ENCODE results near the gene VSIG8. TPM values are rescaled to one million over a fixed set of nuclear protein-coding genes. Genes with fewer than 3 reads are reported as not detected.
A peak's percentile ranks its signal among the peaks of the same experiment; 100 is the strongest.

VSIG8 gene
- total RNA-seq, 1 donor from 2014 or later = not detected

DNA sequence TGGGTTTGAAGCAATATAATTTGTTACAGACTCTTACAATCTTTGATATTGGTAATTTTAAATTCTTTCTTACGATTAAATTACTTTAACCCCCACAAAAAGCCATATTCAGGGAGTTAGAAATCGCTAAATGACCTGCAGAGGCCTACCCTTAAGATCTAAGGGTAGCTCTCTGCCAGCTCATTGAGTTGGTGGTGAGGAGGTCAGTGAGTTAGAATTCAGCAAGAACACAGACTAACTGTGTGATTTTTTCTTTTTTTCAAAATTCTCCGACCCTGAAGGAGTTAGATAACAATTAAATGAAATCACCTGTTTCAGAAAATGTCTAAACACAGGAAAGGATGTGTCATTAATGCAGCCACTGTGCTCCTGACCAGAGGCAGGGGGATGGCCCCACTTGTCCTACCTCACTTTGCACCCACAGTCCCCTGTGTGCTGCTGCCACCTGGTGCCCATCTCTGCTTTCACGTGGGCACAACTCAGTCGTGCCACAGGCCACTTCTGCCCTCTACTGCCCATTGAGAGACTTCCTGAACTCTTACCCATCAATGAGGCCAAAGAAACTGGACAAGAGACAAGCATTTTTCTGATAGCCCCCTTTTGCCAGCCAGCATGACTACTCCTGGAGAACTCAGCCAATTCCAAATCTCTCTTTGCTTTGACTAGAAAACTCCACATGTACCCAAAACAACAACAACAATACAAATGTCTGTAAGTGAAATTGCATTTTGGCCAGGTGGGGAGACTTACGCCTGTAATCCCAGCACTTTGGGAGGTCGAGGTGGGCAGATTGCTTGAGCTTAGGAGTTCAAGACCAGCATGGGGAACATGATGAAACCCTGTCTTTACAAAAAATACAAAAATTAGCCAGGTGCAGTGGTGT is 29.1 kb upstream of the VSIG8 start:
- no peaks in the 10 kb centered on the region for H3K9me3 Mint-ChIP-seq
- no peaks in the 10 kb centered on the region for H3K27me3 Mint-ChIP-seq

DNA sequence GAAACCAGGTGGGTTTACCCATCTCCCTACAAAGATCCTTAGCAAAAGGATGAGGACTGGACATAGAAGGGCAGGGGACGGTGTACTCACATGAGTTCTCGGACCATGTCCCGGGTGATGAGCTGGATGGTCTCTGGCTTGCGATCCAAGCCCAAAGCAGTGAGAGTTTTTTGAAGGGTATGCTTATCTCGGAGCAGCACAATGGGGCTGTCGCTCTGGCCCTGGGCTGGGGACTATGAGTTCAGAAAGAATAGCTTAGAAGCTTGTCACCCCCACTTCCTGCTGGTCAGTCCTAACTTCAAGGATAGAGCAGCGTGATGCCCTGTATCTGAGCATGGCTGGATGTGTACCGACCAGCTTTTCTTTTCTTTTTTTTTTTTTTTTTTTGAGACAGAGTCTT is 27.9 kb upstream of the VSIG8 start:
- H3K27ac Mint-ChIP-seq = peak overlapping the region; percentile 75
- no peak for ATAC-seq (ENCODE audit: low read depth)
- CTCF ChIA-PET = interaction anchor here (0.9 to 9.1 kb wide), 14 partner anchors 10 to 678 kb away, joined by 3 to 176 read pairs (median 6); partner anchors contain the start of genes DUSP23, FCRL6, IGSF9 and TAGLN2

More for the DNA sequence above, 29.1 kb upstream of the VSIG8 start:
- ChIA-PET CTCF (interaction anchor here (0.6 to 9.1 kb wide), 17 partner anchors 10 to 758 kb away, joined by 3 to 176 read pairs (median 5); partner anchors contain the start of genes DUSP23, FCRL6, IGSF9 and TAGLN2), POLR2A (interaction anchor here (0.7 to 1.6 kb wide), 2 partner anchors 21 to 32 kb away, joined by 3 to 12 read pairs; no protein-coding TSS in a partner anchor)
- DNase-seq (peak; percentile 54), ATAC-seq (ENCODE audit: low read depth) (peak; percentile 75)
- H3K27ac Mint-ChIP-seq = peak overlapping the region; percentile 43
- H3K4me1 Mint-ChIP-seq = peaks cover 24% of the 10 kb centered on the region
- intact Hi-C loops (cut with micrococcal nuclease) = loop anchor here (1.0 to 5.0 kb wide), 9 partner anchors 34 to 730 kb away; partner anchors contain the start of genes DUSP23 and TAGLN2
- TF ChIP-seq, protein P1, sequence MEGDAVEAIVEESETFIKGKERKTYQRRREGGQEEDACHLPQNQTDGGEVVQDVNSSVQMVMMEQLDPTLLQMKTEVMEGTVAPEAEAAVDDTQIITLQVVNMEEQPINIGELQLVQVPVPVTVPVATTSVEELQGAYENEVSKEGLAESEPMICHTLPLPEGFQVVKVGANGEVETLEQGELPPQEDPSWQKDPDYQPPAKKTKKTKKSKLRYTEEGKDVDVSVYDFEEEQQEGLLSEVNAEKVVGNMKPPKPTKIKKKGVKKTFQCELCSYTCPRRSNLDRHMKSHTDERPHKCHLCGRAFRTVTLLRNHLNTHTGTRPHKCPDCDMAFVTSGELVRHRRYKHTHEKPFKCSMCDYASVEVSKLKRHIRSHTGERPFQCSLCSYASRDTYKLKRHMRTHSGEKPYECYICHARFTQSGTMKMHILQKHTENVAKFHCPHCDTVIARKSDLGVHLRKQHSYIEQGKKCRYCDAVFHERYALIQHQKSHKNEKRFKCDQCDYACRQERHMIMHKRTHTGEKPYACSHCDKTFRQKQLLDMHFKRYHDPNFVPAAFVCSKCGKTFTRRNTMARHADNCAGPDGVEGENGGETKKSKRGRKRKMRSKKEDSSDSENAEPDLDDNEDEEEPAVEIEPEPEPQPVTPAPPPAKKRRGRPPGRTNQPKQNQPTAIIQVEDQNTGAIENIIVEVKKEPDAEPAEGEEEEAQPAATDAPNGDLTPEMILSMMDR (IDR thresholded peaks at IDR 0.05) = peak; percentile 75
- H3K36me3 Mint-ChIP-seq (ENCODE audit: low read depth) = no peaks in the 10 kb centered on the region
- H3K4me3 Mint-ChIP-seq = no peak overlapping the region

DNA sequence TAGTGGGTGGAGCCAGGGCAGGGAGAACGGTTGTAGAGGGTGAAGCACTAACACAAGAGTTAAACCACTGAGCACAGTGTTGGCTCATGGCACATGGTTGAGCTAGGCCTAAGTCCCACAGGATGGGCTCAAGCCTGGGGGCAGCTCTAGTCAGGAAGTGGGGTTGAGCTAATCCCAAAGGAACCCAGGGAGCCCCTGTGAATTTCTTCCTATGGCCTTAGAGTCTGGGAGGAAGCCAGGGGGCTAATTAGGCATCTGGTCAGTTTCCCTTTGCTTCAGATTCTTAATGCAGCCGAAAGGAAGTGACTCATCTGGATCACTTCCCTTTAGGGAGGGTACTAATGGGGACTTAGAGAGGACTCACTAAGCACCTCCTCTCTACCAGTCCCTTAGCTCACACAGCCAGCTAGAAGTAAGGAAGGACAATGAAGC is 27.4 kb upstream of the VSIG8 start:
- Mint-ChIP-seq H3K27me3 (no peaks in the 10 kb centered on the region), H3K4me1 (peaks cover 24% of the 10 kb centered on the region), H3K36me3 (ENCODE audit: low read depth) (no peaks in the 10 kb centered on the region), H3K27ac (peak overlapping the region; percentile 75), H3K9me3 (no peaks in the 10 kb centered on the region), H3K4me3 (no peak overlapping the region)
- DNase-seq (no peak), ATAC-seq (ENCODE audit: low read depth) (peak; percentile 92)
- intact Hi-C loops (cut with micrococcal nuclease) = loop anchor here (2.0 to 5.0 kb wide), 2 partner anchors 38 to 61 kb away; no protein-coding TSS in a partner anchor
- POLR2A ChIA-PET = interaction anchor here (0.6 to 2.3 kb wide), 4 partner anchors 32 to 89 kb away, joined by 3 to 20 read pairs (median 8); partner anchors contain the start of gene TAGLN2
- CTCF ChIA-PET = interaction anchor here (0.7 to 9.1 kb wide), 14 partner anchors 9 to 758 kb away, joined by 3 to 176 read pairs (median 6); partner anchors contain the start of genes DUSP23, FCRL6, IGSF9 and TAGLN2
- TF ChIP-seq, protein P1 (IDR thresholded peaks at IDR 0.05) = no peak

More for the DNA sequence above, 27.9 kb upstream of the VSIG8 start:
- TF ChIP-seq, protein P1 (IDR thresholded peaks at IDR 0.05) = no peak
- H3K9me3 Mint-ChIP-seq = no peaks in the 10 kb centered on the region
- DNase-seq = no peak
- H3K4me1 Mint-ChIP-seq = peaks cover 24% of the 10 kb centered on the region
- intact Hi-C loops (cut with micrococcal nuclease) = loop anchor here (2.0 to 5.0 kb wide), 2 partner anchors 38 to 62 kb away; no protein-coding TSS in a partner anchor
- no peaks in the 10 kb centered on the region for H3K36me3 Mint-ChIP-seq (ENCODE audit: low read depth)
- no peaks in the 10 kb centered on the region for H3K27me3 Mint-ChIP-seq
- POLR2A ChIA-PET = interaction anchor here (0.6 to 2.3 kb wide), 5 partner anchors 19 to 89 kb away, joined by 3 to 20 read pairs (median 5); partner anchors contain the start of gene TAGLN2
- H3K4me3 Mint-ChIP-seq = no peak overlapping the region

DNA sequence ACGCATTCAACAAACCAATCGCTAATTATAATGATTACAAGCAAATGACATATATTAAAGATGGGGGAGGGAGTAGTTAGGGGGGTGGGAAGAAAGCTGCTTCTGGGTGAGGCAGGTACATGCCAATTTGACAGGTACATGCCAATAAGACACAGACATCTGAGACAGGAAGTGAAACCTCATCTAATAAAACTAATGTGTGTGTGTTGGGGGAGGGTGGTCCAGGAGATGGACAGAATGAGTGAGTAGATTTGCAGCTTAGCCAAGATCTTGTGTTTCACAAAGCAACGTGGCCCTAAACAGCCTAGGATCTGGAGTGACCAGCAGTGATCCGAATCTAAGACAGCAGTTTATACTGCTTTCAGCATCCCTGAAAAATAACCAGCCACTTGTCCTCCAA is 26.7 kb upstream of the VSIG8 start:
- no peaks in the 10 kb centered on the region for H3K36me3 Mint-ChIP-seq (ENCODE audit: low read depth)
- H3K27me3 Mint-ChIP-seq = no peaks in the 10 kb centered on the region
- intact Hi-C loops (cut with micrococcal nuclease) = no loop called here
- H3K4me1 Mint-ChIP-seq = peaks cover 24% of the 10 kb centered on the region
- no peaks in the 10 kb centered on the region for H3K9me3 Mint-ChIP-seq
- no peak for DNase-seq
- peak; percentile 36 for ATAC-seq (ENCODE audit: low read depth)
- CTCF ChIA-PET = interaction anchor here (0.7 to 9.1 kb wide), 13 partner anchors 35 to 757 kb away, joined by 3 to 176 read pairs (median 7); partner anchors contain the start of genes DUSP23, FCRL6, IGSF9 and TAGLN2
- peak overlapping the region; percentile 47 for H3K27ac Mint-ChIP-seq
- peak overlapping the region; percentile 32 for H3K4me3 Mint-ChIP-seq
- TF ChIP-seq, protein P1 (IDR thresholded peaks at IDR 0.05) = no peak
- POLR2A ChIA-PET = interaction anchor here (2.1 to 2.3 kb wide), 2 partner anchors 34 to 36 kb away, joined by 11 to 20 read pairs; partner anchors contain the start of gene TAGLN2
